HepG2 (cell line): Measurements from ENCODE around the gene CNNM3. TPM values are rescaled to one million over a fixed set of nuclear protein-coding genes. Genes with fewer than 3 reads are reported as not detected.
A peak's percentile ranks its signal among the peaks of the same experiment; 100 is the strongest.

Experiments
- ATF1 ChIP-seq: IDR thresholded peaks from 2 replicates; pipeline ENCODE4 v1.6.1; 2016; ENCODE audit warnings: mild to moderate bottlenecking, control low read depth
- CBFB ChIP-seq: sonication (generic); formaldehyde crosslinking; IDR thresholded peaks from 2 replicates; pipeline ENCODE4 v1.4.0; 2020; ENCODE audit warnings: missing genetic modification reagents
- GATAD2A ChIP-seq: IDR thresholded peaks from 2 replicates; pipeline ENCODE4 v1.6.1; 2016
- HMG20B ChIP-seq: conservative IDR thresholded peaks from 2 replicates; pipeline ENCODE4 v1.6.1; 2016; ENCODE audit warnings: missing genetic modification reagents, missing compliant biosample characterization
- MATR3 ChIP-seq: sonication (generic); formaldehyde crosslinking; IDR thresholded peaks from 2 replicates; pipeline ENCODE4 v1.4.0; 2020; ENCODE audit warnings: missing genetic modification reagents
- MAX ChIP-seq: IDR thresholded peaks from 2 replicates; pipeline ENCODE4 v1.6.1; 2012; ENCODE audit warnings: inconsistent platforms
- MED1 ChIP-seq: sonication (generic); formaldehyde crosslinking; IDR thresholded peaks from 2 replicates; pipeline ENCODE4 v1.4.0; 2020; ENCODE audit warnings: missing genetic modification reagents
- MIER3 ChIP-seq: IDR thresholded peaks from 2 replicates; pipeline ENCODE4 v1.6.1; 2016; ENCODE audit warnings: missing compliant biosample characterization, borderline replicate concordance
- NKX3-1 ChIP-seq: sonication (generic); formaldehyde crosslinking; IDR thresholded peaks from 2 replicates; pipeline ENCODE4 v1.5.0; 2020; ENCODE audit warnings: missing genetic modification reagents
- NR1H2 ChIP-seq: sonication (generic); formaldehyde crosslinking; IDR thresholded peaks from 2 replicates; pipeline ENCODE4 v1.8.1; 2022; ENCODE audit warnings: low read depth, missing genetic modification reagents, borderline replicate concordance
- PAX8 ChIP-seq: sonication (generic); formaldehyde crosslinking; IDR thresholded peaks from 2 replicates; pipeline ENCODE4 v1.8.0; 2022; ENCODE audit warnings: mild to moderate bottlenecking, missing genetic modification reagents, borderline replicate concordance
- PHF21A ChIP-seq: sonication (generic); formaldehyde crosslinking; IDR thresholded peaks from 2 replicates; pipeline ENCODE4 v1.5.0; 2020; ENCODE audit warnings: mild to moderate bottlenecking, missing genetic modification reagents
- RARG ChIP-seq: sonication (generic); formaldehyde crosslinking; IDR thresholded peaks from 2 replicates; pipeline ENCODE4 v1.4.0; 2020; ENCODE audit warnings: low read depth, mild to moderate bottlenecking, missing genetic modification reagents
- RFX3 ChIP-seq: IDR thresholded peaks from 2 replicates; pipeline ENCODE4 v1.6.1; 2016; ENCODE audit warnings: missing biosample characterization, missing genetic modification reagents
- RXRA ChIP-seq: sonication (generic); formaldehyde crosslinking; IDR thresholded peaks from 2 replicates; pipeline ENCODE4 v1.5.1; 2020; ENCODE audit warnings: missing genetic modification reagents
- SRSF9 ChIP-seq: fragments of 200-400 bp; formaldehyde crosslinking; IDR thresholded peaks from 2 replicates; pipeline ENCODE4 v1.6.1; 2018; ENCODE audit warnings: borderline replicate concordance, mild to moderate bottlenecking, low read depth, low read length; ENCODE audit not compliant: insufficient read depth, poor library complexity, severe bottlenecking
- TAF15 ChIP-seq: fragments of 200-400 bp; formaldehyde crosslinking; IDR thresholded peaks from one replicate; pipeline ENCODE4 v1.6.1; 2018; ENCODE audit warnings: mild to moderate bottlenecking, low read depth, low read length; ENCODE audit not compliant: poor library complexity, severe bottlenecking
- TOPORS ChIP-seq: sonication (generic); formaldehyde crosslinking; IDR thresholded peaks from 2 replicates; pipeline ENCODE4 v1.8.0; 2023; ENCODE audit warnings: mild to moderate bottlenecking, missing genetic modification reagents
- ZBTB25 ChIP-seq: IDR thresholded peaks from 2 replicates; pipeline ENCODE4 v1.6.1; 2018; ENCODE audit warnings: missing genetic modification reagents
- ZBTB49 ChIP-seq: sonication (generic); formaldehyde crosslinking; IDR thresholded peaks from 2 replicates; pipeline ENCODE4 v1.4.0; 2020; ENCODE audit warnings: missing genetic modification reagents, borderline replicate concordance
- ZNF160 ChIP-seq: sonication (generic); formaldehyde crosslinking; IDR thresholded peaks from 2 replicates; pipeline ENCODE4 v1.8.0; 2022; ENCODE audit warnings: mild to moderate bottlenecking, inconsistent platforms, missing genetic modification reagents
- ZNF232 ChIP-seq: sonication (generic); formaldehyde crosslinking; IDR thresholded peaks from 2 replicates; pipeline ENCODE4 v1.4.0; 2020; ENCODE audit warnings: missing genetic modification reagents, borderline replicate concordance
- ZNF30 ChIP-seq: sonication (generic); formaldehyde crosslinking; IDR thresholded peaks from 2 replicates; pipeline ENCODE4 v1.5.0; 2020; ENCODE audit warnings: mild to moderate bottlenecking, missing genetic modification reagents
- ZNF546 ChIP-seq: sonication (generic); formaldehyde crosslinking; conservative IDR thresholded peaks from 2 replicates; pipeline ENCODE4 v1.8.1; 2023; ENCODE audit warnings: mild to moderate bottlenecking, missing genetic modification reagents
- ZNF569 ChIP-seq: sonication (generic); formaldehyde crosslinking; IDR thresholded peaks from 2 replicates; pipeline ENCODE4 v1.5.0; 2020; ENCODE audit warnings: mild to moderate bottlenecking, missing genetic modification reagents, moderate library complexity, borderline replicate concordance
- ZNF644 ChIP-seq: IDR thresholded peaks from 2 replicates; pipeline ENCODE4 v1.6.1; 2016; ENCODE audit warnings: low read depth
- ZNF678 ChIP-seq: sonication (generic); formaldehyde crosslinking; IDR thresholded peaks from 2 replicates; pipeline ENCODE4 v1.4.0; 2020; ENCODE audit warnings: mild to moderate bottlenecking, missing genetic modification reagents
- ZNF768 ChIP-seq: sonication (generic); formaldehyde crosslinking; IDR thresholded peaks from 2 replicates; pipeline ENCODE4 v1.4.0; 2020; ENCODE audit warnings: missing genetic modification reagents
- ZUFSP ChIP-seq: sonication (generic); formaldehyde crosslinking; IDR thresholded peaks from 2 replicates; pipeline ENCODE4 v1.9.0; 2021; ENCODE audit warnings: missing genetic modification reagents, mild to moderate bottlenecking, borderline replicate concordance
- polyA plus RNA-seq, 8 experiments: library from polyadenylated mRNA; depleted of rRNA in 3 of 8; stranded (reverse) in 7 of 8; unstranded in 1 of 8; fragments of >200 nt; fragmentation: Illumina TruSeq in 4 of 8; extraction: Trizol in 4 of 8; gene quantifications; 2 replicates each; pipeline versions ENCODE4 v1.2.1 to v1.2.3, GENCODE V29; 2011 to 2016; ENCODE audit warnings: low read depth in 4 of 8, missing spikeins in 1 of 8, mixed read lengths in 1 of 8; ENCODE audit not compliant: insufficient read depth in 1 of 8
- total RNA-seq, 5 experiments: library from RNA; depleted of rRNA; stranded (reverse); fragments of >200 nt; fragmentation: Illumina TruSeq; extraction: Trizol; gene quantifications; 2 replicates each; pipeline ENCODE4 v1.2.3, GENCODE V29; 2016; ENCODE audit warnings: low read depth in 1 of 5

CNNM3 gene
- total and polyA plus RNA-seq, 2 of the 13 experiments (the other 11 are each of a cell fraction or from before 2014, with no cell fraction given): 21.2 to 27.9 TPM

GRCh38 chr2:96810783-96811192 is 5.3 kb upstream of the CNNM3 start (continued):
- TF ChIP-seq NR1H2 (no peak), ZBTB25 (no peak), SRSF9 (no peak), GATAD2A (peak; percentile 71), HMG20B (CRISPR knock-in tag) (no peak; the same call in 1 of the 2 replicates), MATR3 (CRISPR knock-in tag) (no peak), NKX3-1 (CRISPR knock-in tag) (no peak), ZNF232 (no peak), MIER3 (CRISPR knock-in tag) (no peak), MAX (peak; percentile 57), ZNF678 (CRISPR knock-in tag) (no peak), RXRA (0 out of 2 replicates have a peak, but pooled peaks have one; percentile 16), ZNF30 (no peak), RARG (CRISPR knock-in tag) (no peak), ZNF644 (peak; percentile 93), ZBTB49 (CRISPR knock-in tag) (no peak), TAF15 (no peak), ZNF160 (no peak), ZNF569 (CRISPR knock-in tag) (no peak), PAX8 (CRISPR knock-in tag) (0 out of 2 replicates have a peak, but pooled peaks have one; percentile 71), ZUFSP (CRISPR knock-in tag) (no peak), CBFB (CRISPR knock-in tag) (no peak), ATF1 (no peak), PHF21A (CRISPR knock-in tag) (peak; percentile 82), ZNF768 (CRISPR knock-in tag) (no peak), TOPORS (no peak), ZNF546 (no peak), MED1 (CRISPR knock-in tag) (peak; percentile 42; the same call in 1 of the 2 replicates), RFX3 (CRISPR knock-in tag) (no peak)
